HEK293T (cell line): Measurements from ENCODE around the gene SAMD4B.

Experiments used
- BHLHE40 ChIP-seq: fragments of 450-650 bp; IDR thresholded peaks from 2 replicates; pipeline ENCODE4 v1.6.1; 2016; ENCODE audit warnings: mild to moderate bottlenecking, moderate library complexity, borderline replicate concordance
- ELF4 ChIP-seq: fragments of 450-650 bp; IDR thresholded peaks from 2 replicates; pipeline ENCODE4 v1.6.1; 2017; ENCODE audit warnings: antibody characterized with exemption
- FOXA1 ChIP-seq: fragments of 450-650 bp; IDR thresholded peaks from 2 replicates; pipeline ENCODE4 v1.6.1; 2016; ENCODE audit warnings: mild to moderate bottlenecking
- FOXK2 ChIP-seq: fragments of 450-650 bp; IDR thresholded peaks from 2 replicates; pipeline ENCODE4 v1.6.1; 2016; ENCODE audit warnings: mild to moderate bottlenecking
- NFRKB ChIP-seq: fragments of 450-650 bp; IDR thresholded peaks from 2 replicates; pipeline ENCODE4 v1.6.1; 2016; ENCODE audit warnings: mild to moderate bottlenecking, moderate library complexity
- SP1 ChIP-seq: fragments of 450-650 bp; IDR thresholded peaks from 2 replicates; pipeline ENCODE4 v1.6.1; 2017
- ZNF384 ChIP-seq: fragments of 450-650 bp; IDR thresholded peaks from 2 replicates; pipeline ENCODE4 v1.6.1; 2016

- no peak for TF ChIP-seq SP1
- TF ChIP-seq ELF4, result no peak
- TF ChIP-seq BHLHE40, result no peak
- TF ChIP-seq NFRKB, result no peak
- TF ChIP-seq FOXK2, result no peak
- no peak for TF ChIP-seq FOXA1
- TF ChIP-seq ZNF384, result no peak
Measured at GRCh38 chr19:39410017-39410830, 68.0 kb downstream of the SAMD4B start.
